KOPT-K1 (cell line): ENCODE results near the gene DDRGK1.
A peak's percentile ranks its signal among the peaks of the same experiment; 100 is the strongest.
"Not testable (repeated sequence)": the region's sequence is repeated elsewhere in the genome, so short reads cannot be mapped to it uniquely, and the experiment has no call there.

Experiments
- H3K27ac ChIP-seq: fragments of 200-600 bp; sonication (generic); 2 replicates; pipeline ENCODE4 v1.5.1; 2016; ENCODE audit warnings: antibody characterized with exemption, mild to moderate bottlenecking, low read depth, low read length; ENCODE audit not compliant: poor library complexity, severe bottlenecking
- H3K36me3 ChIP-seq: fragments of 200-600 bp; sonication (generic); 2 replicates; pipeline ENCODE4 v1.5.1; 2017; ENCODE audit warnings: antibody characterized with exemption, mild to moderate bottlenecking, low read length, moderate library complexity; ENCODE audit not compliant: insufficient read depth
- H3K9me3 ChIP-seq: fragments of 200-600 bp; sonication (generic); 2 replicates; pipeline ENCODE4 v1.5.1; 2017; ENCODE audit warnings: antibody characterized with exemption, low read length, mild to moderate bottlenecking; ENCODE audit not compliant: insufficient read depth, poor library complexity, severe bottlenecking

DDRGK1 gene

DNA sequence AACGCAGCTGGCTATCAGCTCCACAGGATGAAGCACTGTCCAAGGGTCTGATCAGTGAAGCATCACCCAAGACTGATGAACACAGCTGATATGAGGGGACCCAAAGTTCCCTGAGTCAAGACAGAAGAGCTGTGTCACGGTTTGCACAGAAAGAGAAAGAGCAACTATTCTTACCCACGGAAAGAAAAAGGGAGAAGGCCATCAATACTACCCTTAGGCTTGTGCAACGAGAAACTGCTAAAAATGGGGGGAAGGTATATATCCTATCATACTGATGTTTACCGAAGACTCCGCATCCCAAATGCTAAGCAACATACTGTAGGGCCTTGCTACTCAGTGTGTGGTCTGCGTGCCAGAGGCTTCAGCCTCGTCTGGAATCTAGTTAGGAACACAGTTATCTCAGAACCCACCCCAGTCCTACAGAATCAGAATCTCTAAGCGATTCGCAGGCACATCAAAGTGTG is 45.5 kb downstream of the DDRGK1 start:
- H3K36me3 ChIP-seq = peaks cover 31% of the 10 kb centered on the region
- H3K27ac ChIP-seq = peak overlapping the region; percentile 78
- H3K9me3 ChIP-seq = no peaks in the 10 kb centered on the region

GRCh38 chr20:3157817-3158216 is 46.7 kb downstream of the DDRGK1 start:
- Histone ChIP-seq H3K9me3 (no peaks in the 10 kb centered on the region), H3K36me3 (peaks cover 40% of the 10 kb centered on the region), H3K27ac (no peak overlapping the region)

DNA sequence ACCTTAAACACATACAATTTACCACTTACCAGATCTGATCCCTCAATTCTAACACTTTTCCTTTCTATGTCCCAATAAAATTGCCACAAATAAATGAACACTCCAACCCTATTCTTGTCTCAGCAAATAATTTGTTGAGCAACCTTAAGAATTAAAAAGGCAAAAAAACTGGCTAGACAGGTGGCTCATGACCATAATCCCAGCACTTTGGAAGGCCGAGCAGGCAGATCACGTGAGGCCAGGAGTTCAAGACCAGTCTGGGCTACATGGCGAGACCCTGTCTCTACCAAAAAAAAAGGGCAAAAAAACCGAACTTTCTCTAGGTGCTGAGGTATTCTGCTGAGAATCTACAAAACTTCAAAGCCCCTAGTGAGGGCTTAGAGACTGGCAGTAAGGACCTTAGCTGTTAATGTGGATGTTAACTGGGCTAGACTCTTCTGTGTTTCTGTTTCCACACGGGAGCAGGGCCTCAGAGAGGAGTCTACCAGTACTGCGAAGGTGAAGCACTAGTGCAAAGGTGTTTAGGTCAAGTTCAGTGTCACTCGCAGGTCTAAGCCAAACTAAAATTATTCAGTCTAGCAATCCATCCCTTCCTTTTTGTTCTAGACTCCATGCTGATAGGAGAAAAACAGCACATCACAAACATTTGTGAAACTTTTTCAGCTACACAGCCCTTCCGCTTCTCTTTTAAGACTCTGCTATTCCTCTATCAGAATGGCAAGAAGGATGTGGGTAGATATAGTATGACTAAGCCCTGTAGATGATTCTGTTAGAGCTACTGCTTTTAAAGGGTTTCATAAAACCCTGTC is 47.5 kb downstream of the DDRGK1 start:
- no peaks in the 10 kb centered on the region for H3K9me3 ChIP-seq
- H3K36me3 ChIP-seq = peaks cover 48% of the 10 kb centered on the region
- H3K27ac ChIP-seq = no peak overlapping the region

DNA sequence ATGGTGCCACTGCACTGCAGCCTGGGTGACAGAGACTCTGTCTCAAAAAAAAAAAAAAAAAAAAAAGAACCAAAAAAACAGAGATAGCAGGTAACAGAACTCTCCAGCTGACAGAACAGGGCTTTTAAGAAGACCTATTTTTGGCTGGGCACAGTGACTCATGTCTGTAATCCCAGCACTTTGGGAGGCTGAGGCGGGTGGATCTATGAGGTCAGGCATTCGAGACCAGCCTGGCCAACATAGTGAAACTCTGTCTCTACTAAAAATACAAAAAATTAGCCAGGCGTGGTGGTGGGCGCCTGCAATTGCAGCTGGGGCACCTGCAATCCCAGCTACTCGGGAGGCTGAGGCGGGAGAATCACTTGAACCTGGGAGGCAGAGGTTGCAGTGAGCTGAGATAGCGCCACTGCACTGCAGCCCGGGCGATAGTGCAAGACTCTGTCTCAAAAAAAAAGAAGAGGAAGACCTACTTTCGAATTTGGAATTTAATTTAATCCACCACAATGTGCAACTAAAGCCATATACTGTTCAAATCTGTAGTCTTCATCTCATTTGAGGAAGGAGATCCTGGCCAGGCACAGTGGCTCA is 52.3 kb downstream of the DDRGK1 start:
- not testable (repeated sequence) for H3K9me3 ChIP-seq, H3K27ac ChIP-seq
- peaks cover 89% of the 10 kb centered on the region for H3K36me3 ChIP-seq

DNA sequence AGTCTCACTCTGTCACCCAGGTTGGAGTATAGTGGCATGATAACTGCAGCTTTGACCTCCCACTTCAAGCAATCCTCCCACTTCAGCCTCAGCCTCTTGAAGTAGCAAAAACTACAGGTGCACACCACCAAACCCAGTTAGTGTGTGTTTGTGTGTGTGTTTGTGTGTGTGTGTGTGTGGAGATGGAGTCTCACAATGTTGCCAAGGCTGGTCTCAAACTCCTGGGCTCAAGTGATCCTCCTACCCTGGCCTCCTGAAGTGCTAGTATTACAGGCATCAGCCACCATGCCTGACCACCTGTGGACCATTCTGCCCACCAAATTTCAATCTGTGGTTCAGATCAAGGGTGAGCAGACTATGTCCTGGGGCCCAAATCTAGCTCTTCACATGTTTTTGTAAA is 53.6 kb downstream of the DDRGK1 start:
- Histone ChIP-seq H3K9me3 (no peaks in the 10 kb centered on the region), H3K27ac (no peak overlapping the region), H3K36me3 (peaks cover 90% of the 10 kb centered on the region)

- Histone ChIP-seq H3K36me3 (peaks cover 83% of the 10 kb centered on the region), H3K9me3 (peaks cover 20% of the 10 kb centered on the region), H3K27ac (no peak overlapping the region)
Observed at GRCh38 chr20:3146732-3147341, 57.6 kb downstream of the DDRGK1 start.

DNA sequence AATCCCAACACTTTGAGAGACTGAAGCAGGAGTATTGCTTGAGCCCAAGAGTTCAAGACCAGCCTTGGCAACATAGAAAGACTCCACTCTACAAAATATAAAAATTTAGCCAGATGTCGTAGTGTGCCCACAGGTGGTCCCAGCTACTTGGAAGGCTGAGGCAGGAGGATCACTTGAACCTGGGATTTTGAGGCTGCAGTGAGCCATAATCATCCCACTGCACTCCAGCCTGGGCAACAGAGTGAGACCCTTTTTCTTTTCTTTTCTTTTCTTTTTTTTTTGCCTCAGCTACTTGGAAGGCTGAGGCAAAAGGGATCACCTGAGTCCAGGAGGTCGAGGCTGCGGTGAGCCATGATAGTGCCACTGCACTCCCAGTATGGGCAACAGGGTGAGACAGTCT is 62.7 kb downstream of the DDRGK1 start:
- Histone ChIP-seq H3K9me3 (peaks cover 20% of the 10 kb centered on the region), H3K27ac (no peak overlapping the region), H3K36me3 (peaks cover 37% of the 10 kb centered on the region)
